Pons (tissue), 1 donor: ENCODE measurements around the gene TRERF1.
A peak's percentile ranks its signal among the peaks of the same experiment; 100 is the strongest.
"Not testable (repeated sequence)": the region's sequence is repeated elsewhere in the genome, so short reads cannot be mapped to it uniquely, and the experiment has no call there.

ENCODE experiments used
- DNase-seq: peaks from one replicate; pipeline ENCODE4 v3.0.0-alpha.2; 2016; ENCODE audit warnings: low spot score

Gene TRERF1

GRCh38 chr6:42337985-42338743 is 113.6 kb downstream of the TRERF1 start:
- DNase-seq = no peak

DNA sequence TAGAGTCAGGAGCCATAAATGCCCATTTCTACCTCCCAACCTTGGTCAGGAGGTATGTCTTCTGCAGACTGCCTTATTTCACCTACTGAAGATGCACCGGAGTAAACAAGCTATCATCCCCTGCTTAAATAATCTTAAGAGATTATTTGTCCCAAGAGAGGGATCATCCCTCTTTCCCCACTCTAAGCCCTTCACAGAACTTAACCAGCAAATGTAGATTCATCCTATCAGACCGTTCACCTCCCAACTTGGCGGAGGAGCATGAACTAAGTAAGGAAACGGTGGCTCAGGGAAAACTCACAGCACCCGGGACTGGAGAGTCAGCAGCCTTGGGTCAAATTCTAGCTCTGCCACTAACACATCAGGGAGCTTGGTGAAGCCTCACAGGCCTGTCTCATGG is 115.3 kb downstream of the TRERF1 start:
- DNase-seq = no peak

DNA sequence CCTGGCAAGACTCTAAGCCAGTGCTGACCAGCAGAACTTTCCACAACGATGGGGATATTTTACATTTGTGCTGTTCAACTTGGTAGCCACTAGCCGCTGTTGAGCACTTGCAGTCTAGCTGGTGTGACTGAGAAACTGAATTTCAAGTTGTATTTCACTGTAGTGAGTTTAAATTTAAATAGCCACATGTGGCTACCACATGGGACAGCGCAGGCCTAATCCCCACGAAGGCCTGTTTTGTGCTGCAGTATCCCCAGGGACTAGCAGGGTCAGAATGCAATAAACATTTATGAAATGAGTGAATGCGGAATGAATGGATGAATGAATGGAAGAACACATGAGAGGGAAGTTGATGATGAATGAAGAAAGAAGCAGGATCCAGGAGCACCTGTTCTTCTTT is 115.8 kb downstream of the TRERF1 start:
- no peak for DNase-seq

GRCh38 chr6:42334870-42335269 is 116.9 kb downstream of the TRERF1 start:
- no peak for DNase-seq

- DNase-seq = no peak
These were observed 118.1 kb downstream of the TRERF1 start for GRCh38 chr6:42333612-42334011.

DNA sequence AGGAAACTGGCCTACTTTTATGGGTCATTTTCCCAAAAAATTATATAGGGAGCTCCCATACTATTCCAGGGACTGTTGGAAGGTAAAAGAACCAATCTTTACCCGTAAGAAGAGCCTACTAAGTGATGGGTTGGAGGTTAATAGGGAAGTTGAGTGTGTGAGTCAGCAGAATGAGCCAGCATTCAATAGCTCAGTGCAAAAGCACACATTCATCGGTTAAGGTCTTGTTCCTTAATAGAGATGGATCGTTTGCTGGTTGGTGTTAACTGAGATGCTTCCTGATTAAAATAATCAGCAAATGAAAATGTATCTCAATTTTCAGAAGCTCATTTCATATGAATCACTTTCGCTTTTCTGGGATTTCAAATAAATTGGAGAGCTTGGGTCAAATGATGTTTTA is 118.8 kb downstream of the TRERF1 start:
- no peak for DNase-seq

DNA sequence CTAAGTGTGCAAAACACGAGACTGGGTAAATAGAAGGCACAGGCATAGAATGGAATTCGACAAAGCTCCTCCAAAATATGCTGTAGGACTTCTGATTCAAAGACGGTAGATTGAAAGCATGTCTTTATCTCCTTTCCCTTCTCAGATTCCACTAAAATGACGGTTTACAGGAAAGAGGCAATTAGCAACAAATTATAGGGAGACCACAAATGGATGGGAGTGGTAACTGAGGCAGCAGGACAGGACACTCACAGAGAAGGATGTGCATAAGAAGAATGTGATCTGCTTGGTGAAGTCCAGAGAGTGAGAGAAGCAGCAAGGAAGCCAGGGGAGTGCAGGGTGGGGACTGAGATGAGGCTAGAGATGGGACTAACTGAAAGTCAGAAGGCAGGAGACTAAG is 120.7 kb downstream of the TRERF1 start:
- DNase-seq = no peak

GRCh38 chr6:42326248-42326647 is 125.5 kb downstream of the TRERF1 start:
- DNase-seq = no peak

GRCh38 chr6:42324656-42325324 is 126.9 kb downstream of the TRERF1 start:
- DNase-seq = not testable (repeated sequence)

- no peak for DNase-seq
These were observed 129.1 kb downstream of the TRERF1 start for GRCh38 chr6:42322676-42323075.

- DNase-seq = no peak
These were observed 129.8 kb downstream of the TRERF1 start for GRCh38 chr6:42321976-42322375.

DNA sequence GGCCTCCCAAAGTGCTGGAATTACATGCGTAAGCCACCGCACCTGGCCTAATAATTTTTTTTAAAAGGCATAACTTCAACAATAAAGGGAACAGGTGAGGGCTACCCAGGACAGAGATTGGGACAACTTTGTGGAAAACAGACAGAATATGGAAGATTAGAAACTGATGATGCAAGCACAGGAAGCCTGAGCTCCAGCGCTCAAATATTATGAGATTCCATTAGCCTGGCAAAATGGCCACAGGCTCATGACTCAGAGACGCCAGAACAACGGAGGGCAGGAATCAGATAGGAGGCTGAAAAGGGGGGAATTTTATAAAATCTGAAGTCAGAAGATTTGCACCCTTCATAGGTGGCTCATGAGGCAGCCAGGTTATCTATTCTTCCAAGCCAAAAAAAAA is 131.0 kb downstream of the TRERF1 start:
- DNase-seq = no peak

- DNase-seq = no peak
These were observed 133.2 kb downstream of the TRERF1 start for GRCh38 chr6:42318480-42318879.

DNA sequence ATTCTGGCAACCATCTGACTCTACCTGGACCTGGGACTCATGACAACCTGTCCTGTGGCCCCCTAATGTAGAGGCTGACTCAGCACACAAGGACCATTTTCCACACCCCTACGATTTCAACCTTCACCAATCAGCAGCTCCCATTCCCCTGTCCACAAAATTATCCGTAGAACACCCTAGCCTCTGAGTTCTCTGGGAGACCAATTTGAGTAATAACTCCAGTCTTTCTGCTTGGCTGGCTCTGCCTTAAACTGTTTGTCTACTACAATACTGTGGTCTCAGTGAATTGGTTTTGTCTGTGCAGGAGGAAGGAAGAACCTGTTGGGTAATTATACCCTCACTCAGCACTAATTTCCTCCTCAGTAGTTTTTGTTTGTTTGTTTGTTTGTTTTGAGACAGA is 134.7 kb downstream of the TRERF1 start:
- no peak for DNase-seq

- peak; percentile 42 for DNase-seq
These were observed 135.4 kb downstream of the TRERF1 start for GRCh38 chr6:42315991-42316970.

- no peak for DNase-seq
These were observed 136.3 kb downstream of the TRERF1 start for GRCh38 chr6:42315259-42315990.

GRCh38 chr6:42314571-42315258 is 137.0 kb downstream of the TRERF1 start:
- DNase-seq = no peak

DNA sequence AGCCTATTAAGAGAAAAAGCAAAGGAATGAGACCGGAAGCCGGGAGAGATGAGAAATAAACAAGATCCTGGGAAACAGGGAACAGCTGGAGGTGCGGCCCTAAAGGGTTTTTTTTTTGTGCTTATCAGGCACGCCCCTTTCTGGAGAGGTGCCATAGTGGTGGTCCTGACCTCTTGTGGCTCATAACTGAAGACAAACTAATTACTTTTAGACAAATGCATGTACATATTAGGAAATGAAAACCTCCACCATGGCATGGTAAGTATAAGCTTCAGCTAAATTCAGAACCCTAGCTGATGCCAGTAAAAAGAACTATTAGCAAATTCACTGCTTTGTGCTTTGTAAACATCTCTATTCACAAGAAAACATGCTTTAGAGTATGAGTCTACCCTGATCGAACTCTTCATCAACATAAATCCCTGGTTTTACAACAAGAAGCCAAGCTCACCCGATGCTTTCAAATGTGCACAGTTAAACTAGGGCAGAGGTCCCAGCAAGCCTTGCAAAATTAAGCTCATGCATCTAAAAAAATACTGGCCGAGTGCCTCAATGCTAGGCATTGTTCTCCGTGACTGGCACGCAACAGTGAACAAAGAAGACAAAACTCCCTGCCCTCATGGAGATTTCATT is 137.7 kb downstream of the TRERF1 start:
- DNase-seq = no peak

DNA sequence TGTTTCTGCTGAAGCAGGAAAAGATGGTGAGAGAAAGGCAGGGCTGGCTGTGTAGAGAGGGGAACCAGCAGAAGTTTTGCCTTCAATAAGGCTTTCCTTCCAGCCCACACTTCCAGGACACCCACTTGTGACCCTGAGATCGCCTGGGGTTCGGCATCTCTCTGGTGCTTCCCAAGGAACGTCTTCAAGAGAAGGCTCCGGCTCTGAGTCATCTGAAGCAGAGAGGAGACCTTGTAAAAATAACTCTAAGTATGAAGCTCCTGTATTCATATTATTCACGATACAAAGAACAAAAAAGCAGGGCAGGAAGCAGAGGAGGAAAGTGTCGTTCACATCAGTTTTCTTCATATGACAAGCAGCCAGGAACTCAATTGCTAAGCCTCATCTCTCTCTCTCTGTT is 138.7 kb downstream of the TRERF1 start:
- DNase-seq = no peak

- DNase-seq = no peak
These were observed 144.6 kb downstream of the TRERF1 start for GRCh38 chr6:42307141-42307470.
